Stimulated activated naive CD4-positive, alpha-beta T cell (primary cell): ENCODE measurements around the gene SLC44A4.
"Not testable (repeated sequence)": the region's sequence is repeated elsewhere in the genome, so short reads cannot be mapped to it uniquely, and the experiment has no call there.

Experiments used
- DNase-seq, 6 experiments: peaks; one replicate each; lab custom pipeline; 2025; lab: John Stamatoyannopoulos, UW

The SLC44A4 gene

DNA sequence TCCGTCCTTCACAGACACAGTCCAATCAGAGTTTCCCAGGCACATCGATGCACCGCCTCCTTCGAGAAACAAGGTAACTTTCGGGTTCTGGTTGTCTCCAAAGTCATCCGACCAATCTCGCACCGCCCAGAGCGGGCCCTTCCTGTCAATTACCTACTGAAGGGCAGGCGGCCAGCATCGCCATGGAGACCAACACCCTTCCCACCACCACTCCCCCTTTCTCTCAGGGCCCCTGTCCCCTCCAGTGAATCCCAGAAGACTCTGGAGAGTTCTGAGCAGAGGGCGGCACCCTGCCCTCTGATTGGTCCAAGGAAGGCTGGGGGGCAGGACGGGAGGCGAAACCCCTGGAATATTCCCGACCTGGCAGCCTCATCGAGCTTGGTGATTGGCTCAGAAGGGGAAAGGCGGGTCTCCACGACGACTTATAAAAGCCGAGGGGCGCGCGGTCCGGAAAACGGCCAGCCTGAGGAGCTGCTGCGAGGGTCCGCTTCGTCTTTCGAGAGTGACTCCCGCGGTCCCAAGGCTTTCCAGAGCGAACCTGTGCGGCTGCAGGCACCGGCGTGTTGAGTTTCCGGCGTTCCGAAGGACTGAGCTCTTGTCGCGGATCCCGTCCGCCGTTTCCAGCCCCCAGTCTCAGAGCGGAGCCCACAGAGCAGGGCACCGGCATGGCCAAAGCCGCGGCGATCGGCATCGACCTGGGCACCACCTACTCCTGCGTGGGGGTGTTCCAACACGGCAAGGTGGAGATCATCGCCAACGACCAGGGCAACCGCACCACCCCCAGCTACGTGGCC is 51.3 kb downstream of the SLC44A4 start, which contains the start of gene HSPA1B:
HSPA1B (plus strand) TSS at position 453 of the 794 bp plus-strand sequence; CDS start at position 666, 213 bp downstream.
- DNase-seq = peak; percentile 78 to 92 (median 86)

DNA sequence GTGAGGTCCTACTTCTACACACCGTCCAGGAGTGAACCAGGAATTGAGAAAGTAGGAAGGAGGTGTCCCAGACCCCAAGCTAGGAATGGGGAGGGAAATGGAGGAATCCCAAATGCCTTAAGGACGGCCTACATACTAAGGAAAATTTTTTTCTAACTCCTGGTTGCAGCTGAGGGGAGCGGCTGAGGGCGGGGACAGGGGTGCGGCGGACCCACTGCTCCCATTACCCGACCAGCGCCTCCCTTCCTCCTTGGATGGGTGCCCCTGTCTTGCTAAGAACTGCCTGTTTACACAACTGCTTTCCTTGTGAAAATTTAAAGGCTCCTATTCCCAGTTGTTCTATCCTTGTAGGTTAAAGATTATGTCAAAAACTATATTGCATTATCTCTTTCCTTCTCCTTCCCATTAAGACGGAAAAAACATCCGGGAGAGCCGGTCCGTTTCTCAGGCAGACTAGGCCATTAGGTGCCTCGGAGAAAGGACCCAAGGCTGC is 52.0 kb downstream of the SLC44A4 start:
- peak in 1 of 6 experiments; percentile 46 for DNase-seq

DNA sequence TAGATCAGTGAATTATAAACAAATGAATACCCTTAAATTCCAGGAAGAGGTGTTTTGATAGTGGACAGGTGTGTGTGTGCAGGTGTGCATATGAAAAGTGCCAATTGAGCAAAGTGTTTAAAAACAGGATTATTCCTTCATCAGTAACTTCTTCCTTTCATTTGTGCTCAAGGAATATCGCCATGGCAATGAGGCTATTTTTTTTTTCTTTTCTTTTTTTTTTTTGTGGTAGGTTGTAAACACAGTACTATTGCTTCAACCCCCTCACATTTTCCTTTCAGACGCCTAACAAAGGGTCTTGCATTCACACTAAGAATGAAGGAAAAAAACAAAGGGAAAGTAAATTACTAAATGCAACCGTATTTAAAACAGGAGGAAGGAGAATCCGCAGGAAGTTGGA is 53.2 kb downstream of the SLC44A4 start:
- no peak for DNase-seq

DNA sequence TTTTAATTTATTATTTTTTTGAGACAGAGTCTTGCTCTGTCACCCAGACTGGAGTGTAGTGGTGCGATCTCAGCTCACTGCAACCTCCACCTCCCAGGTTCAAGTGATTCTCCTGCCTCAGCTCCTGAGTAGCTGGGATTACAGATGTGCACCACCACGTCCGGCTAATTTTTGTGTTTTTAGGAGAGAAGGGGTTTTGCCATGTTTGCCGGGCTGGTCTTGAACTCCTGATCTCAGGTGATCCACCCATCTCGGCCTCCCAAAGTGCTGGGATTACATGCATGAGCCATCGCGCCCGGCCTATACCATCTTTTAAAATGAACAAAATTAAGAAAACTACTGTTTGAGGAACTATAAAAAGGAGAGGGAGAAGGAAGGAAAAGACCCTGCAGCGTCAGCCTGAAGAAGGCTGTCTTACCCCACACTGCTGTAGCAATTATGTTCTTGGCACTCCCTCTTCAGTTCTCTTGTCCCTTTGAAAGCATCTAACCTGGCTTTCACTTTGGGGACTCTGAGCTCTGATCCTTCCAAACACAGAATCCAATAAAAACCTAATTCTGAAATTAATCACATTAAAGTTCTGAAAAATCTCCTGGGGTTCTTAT is 55.1 kb downstream of the SLC44A4 start:
- DNase-seq = not testable (repeated sequence)

DNA sequence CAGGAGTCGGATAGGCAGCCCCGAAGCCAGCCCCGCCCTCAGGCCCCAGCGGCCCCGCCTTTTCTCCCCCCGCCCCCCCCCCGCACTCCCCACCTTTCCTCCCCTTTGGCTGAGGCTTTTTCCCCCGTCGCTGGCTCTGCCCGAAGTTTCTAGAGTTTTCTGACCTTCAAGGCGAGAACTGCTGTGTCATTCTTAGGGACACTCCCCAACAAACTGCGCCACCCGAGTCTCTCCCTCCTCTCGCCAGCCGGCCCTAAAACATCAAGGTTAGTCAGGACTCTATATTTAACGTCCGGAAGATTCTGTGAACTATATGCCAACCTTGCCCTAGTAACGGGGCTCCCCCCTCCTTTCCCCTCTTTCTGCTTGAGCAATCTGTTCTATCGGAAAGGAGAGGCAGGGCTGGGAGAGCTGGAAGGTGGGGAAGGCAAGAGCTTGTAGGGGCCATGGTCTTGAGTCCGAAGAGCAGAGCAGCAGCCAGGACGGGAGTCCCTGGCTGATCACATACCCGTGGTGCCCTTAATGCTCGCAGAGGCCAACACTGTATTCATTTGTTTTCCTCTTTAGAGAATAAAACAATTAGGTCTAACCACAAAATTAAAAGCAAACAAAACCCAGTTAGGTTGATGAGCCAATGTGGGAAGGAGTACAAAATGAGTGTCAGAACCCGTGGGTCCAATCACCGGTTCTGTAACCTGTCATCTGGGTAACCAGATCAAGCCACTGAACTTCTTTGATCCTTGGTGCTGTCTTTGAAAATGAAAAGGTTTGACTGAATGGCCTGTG is 56.6 kb downstream of the SLC44A4 start:
- DNase-seq = peak; percentile 39 to 65 (median 57)

DNA sequence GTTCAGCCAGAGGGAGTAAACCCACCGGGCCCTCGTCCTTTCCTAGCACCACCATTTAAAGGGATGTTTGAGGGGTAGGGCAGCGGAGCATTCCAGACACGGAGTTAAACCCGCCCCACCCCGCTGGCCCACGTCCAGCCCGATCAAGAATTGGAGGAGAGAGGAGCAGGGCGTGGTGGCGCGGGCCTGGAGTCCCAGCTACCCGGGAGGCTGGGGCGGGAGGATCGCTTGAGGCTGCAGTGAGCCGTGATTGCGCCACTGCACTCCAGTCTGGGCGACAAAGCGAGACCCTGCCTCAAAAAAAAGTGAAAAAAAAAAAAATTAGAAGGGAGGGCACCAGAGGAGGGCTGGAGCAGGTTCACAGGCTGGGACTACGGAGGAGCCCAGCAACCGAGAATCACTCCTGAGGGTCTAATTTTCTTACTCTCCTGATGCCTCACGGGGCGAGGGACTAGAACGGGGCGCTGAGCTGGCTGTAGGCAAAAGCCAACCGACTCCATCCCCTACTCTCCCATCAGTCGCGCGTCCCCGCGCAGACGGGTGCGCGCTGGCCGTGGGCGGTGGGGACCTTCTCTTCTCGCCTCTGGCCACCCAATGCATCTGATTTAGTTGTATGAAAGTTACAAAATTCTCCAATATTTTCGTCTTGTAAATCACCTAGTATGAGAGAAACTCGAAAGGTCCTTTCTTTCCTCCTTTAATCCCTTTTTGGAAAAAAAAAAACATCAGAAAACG is 57.3 kb downstream of the SLC44A4 start:
- DNase-seq = peak in 3 of 6 experiments; percentile 38 to 42 (median 42)

DNA sequence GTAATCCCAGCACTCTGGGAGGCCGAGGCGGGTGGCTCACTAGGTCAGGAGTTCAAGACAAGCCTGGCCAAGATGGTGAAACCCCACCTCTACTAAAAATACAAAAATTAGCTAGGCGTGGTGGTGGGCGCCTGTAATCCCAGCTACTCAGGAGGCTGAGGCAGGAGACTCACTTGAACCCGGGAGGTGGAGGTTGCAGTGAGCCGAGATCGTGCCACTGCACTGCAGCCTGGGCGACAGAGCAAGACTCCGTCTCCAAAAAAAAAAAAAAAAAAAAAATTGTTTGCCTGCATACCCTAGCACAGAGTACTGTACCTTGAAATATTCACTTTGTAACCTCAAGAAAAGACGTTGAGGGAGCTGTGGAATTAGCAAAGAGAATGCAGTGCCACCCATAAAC is 58.4 kb downstream of the SLC44A4 start:
- not testable (repeated sequence) for DNase-seq

DNA sequence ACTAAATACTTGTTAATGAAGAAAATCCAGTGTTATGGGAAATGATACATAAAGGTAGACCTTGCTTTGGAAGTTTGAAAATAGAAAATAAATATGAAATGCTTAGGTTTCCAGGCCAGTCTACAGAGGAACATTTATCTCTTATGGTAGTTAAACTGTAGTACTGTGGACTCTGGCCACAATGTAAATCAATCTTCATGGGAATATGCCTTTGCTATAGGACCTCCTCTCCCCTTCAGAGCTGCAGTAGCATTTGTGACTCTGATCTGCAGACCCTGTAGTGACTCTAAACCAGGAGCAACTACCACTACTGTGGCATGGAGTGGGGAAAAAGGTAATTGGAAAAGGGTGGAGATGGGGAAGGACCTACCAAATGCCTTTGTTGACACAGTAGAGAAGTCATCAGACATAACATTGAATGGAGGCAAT is 58.9 kb downstream of the SLC44A4 start:
- DNase-seq = no peak

DNA sequence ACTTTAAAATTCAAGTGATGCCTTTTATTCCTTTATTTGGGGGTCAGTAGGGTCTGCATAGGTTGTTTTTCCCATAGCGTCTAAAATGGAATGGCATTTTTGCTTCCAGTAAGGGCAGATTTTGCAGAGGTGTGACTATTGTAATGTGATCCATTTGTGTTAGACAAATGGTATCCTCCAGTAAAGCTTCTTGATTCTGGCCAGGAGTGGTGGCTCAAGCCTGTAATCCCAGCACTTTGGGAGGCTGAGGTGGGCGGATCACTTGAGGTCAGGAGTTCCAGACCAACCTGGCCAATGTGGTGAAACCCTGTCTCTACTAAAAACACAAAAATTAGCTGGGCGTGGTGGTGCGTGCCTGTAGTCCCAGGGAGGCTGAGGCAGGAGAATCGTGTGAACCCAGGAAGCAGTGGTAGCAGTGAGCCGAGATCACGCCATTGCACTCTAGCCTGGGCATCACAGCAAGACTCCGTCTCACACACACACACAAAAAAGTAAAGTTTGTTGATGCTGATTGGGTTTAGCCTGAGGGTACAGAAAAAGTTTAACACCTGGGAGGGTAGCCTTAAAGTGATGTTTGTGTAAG is 60.8 kb downstream of the SLC44A4 start:
- DNase-seq = not testable (repeated sequence)

DNA sequence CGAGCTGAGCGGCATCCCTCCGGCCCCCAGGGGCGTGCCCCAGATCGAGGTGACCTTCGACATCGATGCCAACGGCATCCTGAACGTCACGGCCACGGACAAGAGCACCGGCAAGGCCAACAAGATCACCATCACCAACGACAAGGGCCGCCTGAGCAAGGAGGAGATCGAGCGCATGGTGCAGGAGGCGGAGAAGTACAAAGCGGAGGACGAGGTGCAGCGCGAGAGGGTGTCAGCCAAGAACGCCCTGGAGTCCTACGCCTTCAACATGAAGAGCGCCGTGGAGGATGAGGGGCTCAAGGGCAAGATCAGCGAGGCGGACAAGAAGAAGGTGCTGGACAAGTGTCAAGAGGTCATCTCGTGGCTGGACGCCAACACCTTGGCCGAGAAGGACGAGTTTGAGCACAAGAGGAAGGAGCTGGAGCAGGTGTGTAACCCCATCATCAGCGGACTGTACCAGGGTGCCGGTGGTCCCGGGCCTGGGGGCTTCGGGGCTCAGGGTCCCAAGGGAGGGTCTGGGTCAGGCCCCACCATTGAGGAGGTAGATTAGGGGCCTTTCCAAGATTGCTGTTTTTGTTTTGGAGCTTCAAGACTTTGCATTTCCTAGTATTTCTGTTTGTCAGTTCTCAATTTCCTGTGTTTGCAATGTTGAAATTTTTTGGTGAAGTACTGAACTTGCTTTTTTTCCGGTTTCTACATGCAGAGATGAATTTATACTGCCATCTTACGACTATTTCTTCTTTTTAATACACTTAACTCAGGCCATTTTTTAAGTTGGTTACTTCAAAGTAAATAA is 61.5 kb downstream of the SLC44A4 start:
- DNase-seq = peak in 4 of 6 experiments; percentile 33 to 80 (median 68)

DNA sequence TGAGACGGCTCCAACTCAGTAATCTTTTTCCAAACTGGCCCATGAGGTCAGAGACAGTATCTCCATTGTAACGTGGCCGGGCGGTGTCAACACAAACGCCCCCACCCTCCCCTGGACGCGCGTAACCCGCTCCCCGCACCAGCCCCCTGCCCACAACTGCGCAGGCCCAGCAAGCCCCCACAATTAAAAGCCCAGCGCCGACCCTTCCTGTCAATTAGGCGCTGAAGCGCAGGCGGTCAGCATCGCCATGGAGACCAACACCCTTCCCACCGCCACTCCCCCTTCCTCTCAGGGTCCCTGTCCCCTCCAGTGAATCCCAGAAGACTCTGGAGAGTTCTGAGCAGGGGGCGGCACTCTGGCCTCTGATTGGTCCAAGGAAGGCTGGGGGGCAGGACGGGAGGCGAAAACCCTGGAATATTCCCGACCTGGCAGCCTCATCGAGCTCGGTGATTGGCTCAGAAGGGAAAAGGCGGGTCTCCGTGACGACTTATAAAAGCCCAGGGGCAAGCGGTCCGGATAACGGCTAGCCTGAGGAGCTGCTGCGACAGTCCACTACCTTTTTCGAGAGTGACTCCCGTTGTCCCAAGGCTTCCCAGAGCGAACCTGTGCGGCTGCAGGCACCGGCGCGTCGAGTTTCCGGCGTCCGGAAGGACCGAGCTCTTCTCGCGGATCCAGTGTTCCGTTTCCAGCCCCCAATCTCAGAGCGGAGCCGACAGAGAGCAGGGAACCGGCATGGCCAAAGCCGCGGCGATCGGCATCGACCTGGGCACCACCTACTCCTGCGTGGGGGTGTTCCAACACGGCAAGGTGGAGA is 63.6 kb downstream of the SLC44A4 start, which contains the start of the genes HSPA1A and HSPA1L:
HSPA1A (plus strand) TSS at position 519 of the 814 bp plus-strand sequence; CDS start at position 733, 214 bp downstream.
HSPA1L (minus strand) TSS at position 259 of the 814 bp plus-strand sequence. CDS start 3,311 bp downstream, outside the sequence.
- peak; percentile 12 to 72 (median 43) for DNase-seq

DNA sequence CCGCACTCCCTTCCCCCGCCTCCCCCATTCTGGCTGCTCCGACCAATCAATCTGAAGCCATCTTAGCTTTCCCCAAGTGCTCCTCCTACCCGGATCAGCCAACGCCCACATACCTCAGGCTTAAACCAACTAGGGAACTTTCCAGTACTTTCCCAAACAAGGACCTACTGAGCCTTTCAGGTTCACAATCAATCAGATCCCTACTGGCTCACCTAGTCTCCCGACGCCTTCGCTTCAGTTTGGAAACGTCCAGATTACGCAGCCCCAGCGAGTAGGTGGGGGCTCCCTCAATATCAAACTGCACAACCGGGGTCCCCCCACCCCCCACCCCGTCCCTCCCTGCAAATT is 64.1 kb downstream of the SLC44A4 start:
- peak; percentile 29 to 74 (median 46) for DNase-seq

DNA sequence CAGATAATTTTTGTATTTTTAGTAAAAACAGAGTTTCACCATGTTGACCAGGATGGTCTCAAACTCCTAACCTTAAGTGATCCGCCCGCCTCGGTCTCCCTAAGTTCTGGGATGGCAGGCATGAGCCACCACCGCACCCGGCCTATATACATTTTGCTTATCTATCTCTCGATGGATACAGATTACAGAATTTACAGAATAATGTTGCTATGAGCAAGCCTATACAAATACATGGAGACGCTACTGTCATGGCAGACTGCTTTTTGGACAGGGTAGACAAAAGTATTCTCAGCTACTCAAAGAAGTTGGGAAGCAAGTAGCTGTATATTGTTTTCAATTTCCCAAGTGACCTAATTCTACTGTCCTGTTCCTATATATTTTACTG is 65.3 kb downstream of the SLC44A4 start:
- no peak for DNase-seq
